Measurements from ENCODE around the gene KAZN.

The KAZN gene

DNA sequence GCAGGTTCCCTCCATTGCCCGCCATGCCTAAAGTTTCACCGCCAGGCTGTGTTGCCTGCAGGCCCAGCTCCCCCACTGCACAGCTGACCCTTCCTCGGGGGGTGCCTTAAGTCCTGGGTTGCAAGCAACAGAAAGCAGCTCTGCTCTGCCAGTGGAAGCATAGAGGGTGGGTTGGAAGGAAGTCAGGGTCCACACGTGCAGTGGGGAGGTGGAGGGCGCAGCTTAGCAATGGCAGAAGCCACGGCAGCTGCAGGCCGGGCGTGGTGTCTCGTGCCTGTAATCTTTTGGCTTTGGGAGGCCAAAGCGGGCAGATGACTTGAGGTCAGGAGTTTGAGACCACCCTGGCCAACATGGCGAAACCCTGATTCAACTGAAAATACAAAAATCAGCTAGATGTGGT lies 448.8 kb downstream of the KAZN start:
- H3K4me3 ChIP-seq (ENCODE audit: low read depth, low read length): no peak overlapping the region
- TF ChIP-seq, protein P1, sequence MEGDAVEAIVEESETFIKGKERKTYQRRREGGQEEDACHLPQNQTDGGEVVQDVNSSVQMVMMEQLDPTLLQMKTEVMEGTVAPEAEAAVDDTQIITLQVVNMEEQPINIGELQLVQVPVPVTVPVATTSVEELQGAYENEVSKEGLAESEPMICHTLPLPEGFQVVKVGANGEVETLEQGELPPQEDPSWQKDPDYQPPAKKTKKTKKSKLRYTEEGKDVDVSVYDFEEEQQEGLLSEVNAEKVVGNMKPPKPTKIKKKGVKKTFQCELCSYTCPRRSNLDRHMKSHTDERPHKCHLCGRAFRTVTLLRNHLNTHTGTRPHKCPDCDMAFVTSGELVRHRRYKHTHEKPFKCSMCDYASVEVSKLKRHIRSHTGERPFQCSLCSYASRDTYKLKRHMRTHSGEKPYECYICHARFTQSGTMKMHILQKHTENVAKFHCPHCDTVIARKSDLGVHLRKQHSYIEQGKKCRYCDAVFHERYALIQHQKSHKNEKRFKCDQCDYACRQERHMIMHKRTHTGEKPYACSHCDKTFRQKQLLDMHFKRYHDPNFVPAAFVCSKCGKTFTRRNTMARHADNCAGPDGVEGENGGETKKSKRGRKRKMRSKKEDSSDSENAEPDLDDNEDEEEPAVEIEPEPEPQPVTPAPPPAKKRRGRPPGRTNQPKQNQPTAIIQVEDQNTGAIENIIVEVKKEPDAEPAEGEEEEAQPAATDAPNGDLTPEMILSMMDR (conservative IDR thresholded peaks at IDR 0.05; ENCODE audit: low read depth, low read length): no peak
- no peak for DNase-seq (ENCODE audit: low read depth)

DNA sequence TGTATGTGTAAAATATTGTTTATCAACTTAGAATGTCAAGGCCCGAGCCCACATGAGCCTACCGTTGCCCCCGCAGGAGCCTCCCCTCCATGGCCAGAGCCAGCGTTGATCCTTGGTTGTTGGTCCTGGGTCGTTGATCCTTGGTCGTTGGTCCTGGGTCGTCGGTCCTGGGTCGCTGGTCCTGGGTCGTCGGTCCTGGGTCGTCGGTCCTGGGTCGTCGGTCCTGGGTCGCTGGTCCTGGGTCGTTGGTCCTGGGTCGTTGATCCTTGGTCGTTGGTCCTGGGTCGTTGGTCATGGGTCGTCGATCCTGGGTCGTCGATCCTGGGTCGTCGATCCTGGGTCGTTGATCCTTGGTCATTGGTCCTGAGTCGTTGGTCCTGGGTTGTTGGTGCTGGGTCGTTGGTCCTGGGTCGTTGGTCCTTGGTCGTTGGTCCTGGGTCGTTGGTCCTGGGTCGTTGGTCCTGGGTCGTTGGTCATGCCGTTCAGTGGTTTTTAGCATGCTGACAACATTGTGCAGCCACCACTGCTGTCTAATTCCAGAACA lies 450.0 kb downstream of the KAZN start:
- TF ChIP-seq, protein P1 (conservative IDR thresholded peaks at IDR 0.05; ENCODE audit: low read depth, low read length): no peak
- no peak for DNase-seq (ENCODE audit: low read depth)
- H3K4me3 ChIP-seq (ENCODE audit: low read depth, low read length): no peak overlapping the region

DNA sequence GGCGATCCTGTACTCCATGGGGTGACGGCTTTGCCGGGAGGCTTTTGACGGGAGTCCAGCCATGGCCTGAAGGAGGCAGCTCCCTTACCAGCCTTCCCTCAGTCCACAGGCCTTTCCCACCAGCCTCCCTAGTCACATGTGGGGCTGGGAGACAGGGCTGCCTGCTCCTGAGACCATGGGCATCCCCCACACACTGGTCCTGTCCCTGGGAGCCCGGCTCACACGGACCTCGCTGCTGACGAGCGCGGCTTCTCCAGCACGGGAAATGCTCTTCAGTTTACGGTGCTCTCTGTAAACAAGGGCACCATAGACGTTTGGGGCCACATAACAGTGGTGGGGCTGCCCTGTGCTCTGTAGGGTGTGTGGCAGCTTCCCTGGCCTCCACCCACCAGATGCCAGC lies 450.6 kb downstream of the KAZN start:
- TF ChIP-seq, protein P1 (conservative IDR thresholded peaks at IDR 0.05; ENCODE audit: low read depth, low read length): no peak
- no peak overlapping the region for H3K4me3 ChIP-seq (ENCODE audit: low read depth, low read length)
- no peak for DNase-seq (ENCODE audit: low read depth)

DNA sequence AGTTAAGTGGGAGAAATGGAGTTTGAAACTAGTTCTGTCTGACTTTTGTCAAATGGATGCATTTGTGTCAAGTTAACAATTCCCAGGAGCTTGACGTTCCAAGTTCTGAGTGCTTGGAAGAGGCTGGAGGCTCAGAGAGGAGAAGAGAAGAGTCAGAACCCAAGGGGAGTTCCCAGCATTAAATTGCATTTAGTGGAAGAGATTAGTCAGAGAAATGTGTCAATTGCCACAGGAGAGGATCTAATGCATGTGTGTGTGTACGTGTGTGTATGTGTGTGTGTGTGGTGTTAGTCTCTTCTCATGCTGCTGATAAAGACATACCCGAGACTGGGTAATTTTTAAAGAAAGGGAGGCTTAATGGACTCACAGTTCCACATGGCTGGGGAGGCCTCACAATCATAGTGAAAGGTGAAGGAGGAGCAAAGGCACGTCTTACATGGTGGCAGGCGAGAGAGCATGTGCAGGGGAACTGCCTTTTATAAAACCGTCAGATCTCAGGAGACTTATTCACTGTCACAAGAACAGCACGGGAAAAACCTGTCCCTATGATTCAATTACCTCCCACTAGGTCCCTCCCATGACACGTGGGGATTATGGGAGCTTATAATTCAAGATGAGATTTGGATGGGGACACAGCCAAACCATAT lies 453.5 kb downstream of the KAZN start:
- peak; percentile 28 for DNase-seq (ENCODE audit: low read depth)
- TF ChIP-seq, protein P1 (conservative IDR thresholded peaks at IDR 0.05; ENCODE audit: low read depth, low read length): no peak
- no peak overlapping the region for H3K4me3 ChIP-seq (ENCODE audit: low read depth, low read length)

DNA sequence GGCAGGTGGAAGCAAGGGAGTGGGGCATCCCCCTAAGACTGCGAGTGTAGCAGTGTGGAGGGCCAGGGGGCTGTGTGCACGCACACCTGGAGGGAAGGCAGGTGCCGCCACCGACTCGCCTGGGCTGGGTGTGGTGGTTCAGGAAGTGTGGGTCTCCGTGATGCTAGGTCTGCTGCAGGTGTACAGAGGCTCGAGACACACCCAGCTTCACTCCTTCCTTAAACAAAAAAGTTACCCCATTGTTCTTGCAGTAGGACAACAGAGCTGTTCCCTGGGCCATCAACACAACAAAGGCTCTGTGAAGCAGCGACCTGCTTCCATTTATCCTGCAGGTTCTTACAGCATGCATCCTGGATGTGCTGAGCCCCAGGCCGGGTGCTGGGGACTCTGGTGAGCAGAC lies 454.7 kb downstream of the KAZN start:
- no peak overlapping the region for H3K4me3 ChIP-seq (ENCODE audit: low read depth, low read length)
- no peak for DNase-seq (ENCODE audit: low read depth)
- TF ChIP-seq, protein P1 (conservative IDR thresholded peaks at IDR 0.05; ENCODE audit: low read depth, low read length): no peak

DNA sequence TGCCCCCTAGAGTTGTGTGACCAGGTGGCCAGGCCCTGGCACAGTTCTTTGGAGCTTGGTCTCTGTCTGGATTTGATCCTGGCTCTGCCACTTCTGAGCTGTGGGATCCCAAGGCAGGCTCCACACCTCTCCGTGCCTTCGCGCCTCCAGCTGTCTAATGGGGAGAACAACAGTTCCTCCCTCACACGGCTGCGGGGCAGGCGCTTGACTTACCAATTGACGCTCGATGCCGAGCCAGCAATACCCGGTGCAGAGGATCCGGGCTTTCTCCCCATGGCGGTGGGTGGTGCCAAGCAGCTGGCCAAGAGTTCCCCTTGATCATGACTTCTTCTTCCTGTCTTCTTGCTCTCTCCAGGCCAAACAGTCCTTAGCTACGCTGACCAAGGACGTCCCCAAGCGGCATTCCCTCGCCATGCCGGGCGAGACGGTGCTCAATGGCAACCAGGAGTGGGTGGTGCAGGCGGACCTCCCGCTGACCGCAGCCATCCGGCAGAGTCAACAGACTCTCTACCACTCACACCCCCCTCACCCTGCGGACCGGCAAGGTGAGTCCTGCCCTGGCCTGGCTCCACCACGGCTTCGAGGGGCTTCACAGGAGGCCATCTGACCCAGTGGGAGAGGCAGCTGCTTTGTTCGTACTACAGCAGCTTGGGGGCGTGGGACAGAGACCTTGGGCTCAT lies 457.4 kb downstream of the KAZN start:
- H3K4me3 ChIP-seq (ENCODE audit: low read depth, low read length): no peak overlapping the region
- TF ChIP-seq, protein P1 (conservative IDR thresholded peaks at IDR 0.05; ENCODE audit: low read depth, low read length): no peak
- no peak for DNase-seq (ENCODE audit: low read depth)

All from choroid plexus epithelial cell (primary cell).